Measurements from ENCODE around the gene PAAF1.

The PAAF1 gene

GRCh38 chr11:73944085-73944484 is 67.3 kb downstream of the PAAF1 start:
- Histone ChIP-seq H3K9ac (ENCODE audit: insufficient read length, low read depth) (no peak overlapping the region), H3K36me3 (ENCODE audit: insufficient read depth, insufficient read length, low read length) (no peaks in the 10 kb centered on the region), H3K9me3 (ENCODE audit: insufficient read depth, low read length) (peaks cover 19% of the 10 kb centered on the region; the same call in 1 of the 2 replicates), H3K27me3 (ENCODE audit: insufficient read depth, insufficient read length) (no peaks in the 10 kb centered on the region), H3K4me3 (ENCODE audit: insufficient read length, low read depth) (no peak overlapping the region), H3K4me1 (ENCODE audit: insufficient read depth, insufficient read length) (no peaks in the 10 kb centered on the region)
- DNase-seq (ENCODE audit: low read depth, low spot score): no peak
- TF ChIP-seq SUZ12 (IDR thresholded peaks at IDR 0.05; ENCODE audit: extremely low read depth, insufficient read depth, insufficient read length) (no peak), ZNF274 (IDR thresholded peaks at IDR 0.05; ENCODE audit: low read depth, low read length) (no peak), YY1 (IDR thresholded peaks at IDR 0.05; ENCODE audit: insufficient read depth, insufficient read length) (no peak)

DNA sequence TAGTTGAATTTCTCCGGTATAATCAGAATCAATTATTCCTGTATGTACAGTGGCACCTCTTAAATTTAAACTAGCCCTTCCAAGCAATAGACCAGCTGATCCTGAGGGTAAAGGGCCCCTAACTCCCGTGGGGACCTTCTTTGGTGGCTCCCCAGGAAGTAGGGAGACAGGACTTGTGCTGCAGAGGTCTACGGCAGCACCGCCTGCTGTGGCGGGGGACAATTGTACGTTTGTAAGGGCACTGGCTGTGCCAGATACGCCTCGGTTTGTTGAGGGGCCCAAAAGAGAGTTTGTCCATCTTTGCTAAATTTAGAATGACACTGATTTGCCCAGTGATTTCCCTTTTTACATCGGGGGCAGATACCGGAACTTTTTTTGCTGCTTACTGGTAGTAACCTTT is 68.1 kb downstream of the PAAF1 start:
- peaks cover 19% of the 10 kb centered on the region; the same call in 1 of the 2 replicates for H3K9me3 ChIP-seq (ENCODE audit: insufficient read depth, low read length)
- H3K36me3 ChIP-seq (ENCODE audit: insufficient read depth, insufficient read length, low read length): no peaks in the 10 kb centered on the region
- no peak overlapping the region for H3K9ac ChIP-seq (ENCODE audit: insufficient read length, low read depth)
- DNase-seq (ENCODE audit: low read depth, low spot score): no peak
- H3K27me3 ChIP-seq (ENCODE audit: insufficient read depth, insufficient read length): no peaks in the 10 kb centered on the region
- TF ChIP-seq YY1 (IDR thresholded peaks at IDR 0.05; ENCODE audit: insufficient read depth, insufficient read length) (no peak), SUZ12 (IDR thresholded peaks at IDR 0.05; ENCODE audit: extremely low read depth, insufficient read depth, insufficient read length) (no peak), ZNF274 (IDR thresholded peaks at IDR 0.05; ENCODE audit: low read depth, low read length) (no peak)
- H3K4me1 ChIP-seq (ENCODE audit: insufficient read depth, insufficient read length): no peaks in the 10 kb centered on the region
- no peak overlapping the region for H3K4me3 ChIP-seq (ENCODE audit: insufficient read length, low read depth)

DNA sequence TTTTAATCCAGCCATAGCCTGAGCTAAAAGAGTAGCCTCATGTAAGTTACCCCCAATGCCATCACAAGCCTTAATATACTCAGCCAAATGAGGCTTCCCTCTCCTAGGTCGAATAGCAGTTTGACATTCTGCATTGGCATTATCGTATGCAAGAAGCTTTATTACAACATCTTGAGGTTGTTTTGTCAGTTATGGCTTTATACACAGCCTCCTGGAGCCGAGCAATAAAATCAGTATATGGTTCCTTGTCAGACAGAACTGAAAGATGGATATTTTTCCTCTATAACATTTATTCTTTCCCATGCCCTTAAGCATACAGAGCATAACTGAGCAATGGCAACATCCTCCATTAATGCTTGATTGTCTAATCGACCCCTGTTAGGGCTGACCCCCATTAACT is 68.6 kb downstream of the PAAF1 start:
- no peaks in the 10 kb centered on the region for H3K36me3 ChIP-seq (ENCODE audit: insufficient read depth, insufficient read length, low read length)
- DNase-seq (ENCODE audit: low read depth, low spot score): no peak
- H3K4me1 ChIP-seq (ENCODE audit: insufficient read depth, insufficient read length): no peaks in the 10 kb centered on the region
- H3K9ac ChIP-seq (ENCODE audit: insufficient read length, low read depth): no peak overlapping the region
- peaks cover 19% of the 10 kb centered on the region; the same call in 1 of the 2 replicates for H3K9me3 ChIP-seq (ENCODE audit: insufficient read depth, low read length)
- no peaks in the 10 kb centered on the region for H3K27me3 ChIP-seq (ENCODE audit: insufficient read depth, insufficient read length)
- TF ChIP-seq ZNF274 (IDR thresholded peaks at IDR 0.05; ENCODE audit: low read depth, low read length): no peak
- no peak for TF ChIP-seq YY1 (IDR thresholded peaks at IDR 0.05; ENCODE audit: insufficient read depth, insufficient read length)
- TF ChIP-seq SUZ12 (IDR thresholded peaks at IDR 0.05; ENCODE audit: extremely low read depth, insufficient read depth, insufficient read length): no peak
- no peak overlapping the region for H3K4me3 ChIP-seq (ENCODE audit: insufficient read length, low read depth)

- no peak for DNase-seq (ENCODE audit: low read depth, low spot score)
- Histone ChIP-seq H3K9me3 (ENCODE audit: insufficient read depth, low read length) (peaks cover 13% of the 10 kb centered on the region; the same call in 1 of the 2 replicates), H3K36me3 (ENCODE audit: insufficient read depth, insufficient read length, low read length) (no peaks in the 10 kb centered on the region), H3K27me3 (ENCODE audit: insufficient read depth, insufficient read length) (no peaks in the 10 kb centered on the region), H3K4me1 (ENCODE audit: insufficient read depth, insufficient read length) (no peaks in the 10 kb centered on the region), H3K9ac (ENCODE audit: insufficient read length, low read depth) (no peak overlapping the region), H3K4me3 (ENCODE audit: insufficient read length, low read depth) (no peak overlapping the region)
- TF ChIP-seq SUZ12 (IDR thresholded peaks at IDR 0.05; ENCODE audit: extremely low read depth, insufficient read depth, insufficient read length) (no peak), ZNF274 (IDR thresholded peaks at IDR 0.05; ENCODE audit: low read depth, low read length) (no peak), YY1 (IDR thresholded peaks at IDR 0.05; ENCODE audit: insufficient read depth, insufficient read length) (no peak)
Measured at GRCh38 chr11:73946798-73947458, 70.1 kb downstream of the PAAF1 start.

- H3K4me3 ChIP-seq (ENCODE audit: insufficient read length, low read depth): no peak overlapping the region
- peaks cover 11% of the 10 kb centered on the region; the same call in 1 of the 2 replicates for H3K9me3 ChIP-seq (ENCODE audit: insufficient read depth, low read length)
- H3K4me1 ChIP-seq (ENCODE audit: insufficient read depth, insufficient read length): no peaks in the 10 kb centered on the region
- no peak for DNase-seq (ENCODE audit: low read depth, low spot score)
- no peak overlapping the region for H3K9ac ChIP-seq (ENCODE audit: insufficient read length, low read depth)
- no peak for TF ChIP-seq SUZ12 (IDR thresholded peaks at IDR 0.05; ENCODE audit: extremely low read depth, insufficient read depth, insufficient read length)
- TF ChIP-seq ZNF274 (IDR thresholded peaks at IDR 0.05; ENCODE audit: low read depth, low read length): no peak
- TF ChIP-seq YY1 (IDR thresholded peaks at IDR 0.05; ENCODE audit: insufficient read depth, insufficient read length): no peak
- no peaks in the 10 kb centered on the region for H3K27me3 ChIP-seq (ENCODE audit: insufficient read depth, insufficient read length)
- no peaks in the 10 kb centered on the region for H3K36me3 ChIP-seq (ENCODE audit: insufficient read depth, insufficient read length, low read length)
Measured at GRCh38 chr11:73949246-73949645, 72.4 kb downstream of the PAAF1 start.

- Histone ChIP-seq H3K9me3 (ENCODE audit: insufficient read depth, low read length) (peaks cover 11% of the 10 kb centered on the region; the same call in 1 of the 2 replicates), H3K9ac (ENCODE audit: insufficient read length, low read depth) (no peak overlapping the region), H3K4me3 (ENCODE audit: insufficient read length, low read depth) (no peak overlapping the region), H3K27me3 (ENCODE audit: insufficient read depth, insufficient read length) (no peaks in the 10 kb centered on the region), H3K36me3 (ENCODE audit: insufficient read depth, insufficient read length, low read length) (no peaks in the 10 kb centered on the region), H3K4me1 (ENCODE audit: insufficient read depth, insufficient read length) (no peaks in the 10 kb centered on the region)
- DNase-seq (ENCODE audit: low read depth, low spot score): no peak
- TF ChIP-seq YY1 (IDR thresholded peaks at IDR 0.05; ENCODE audit: insufficient read depth, insufficient read length) (no peak), ZNF274 (IDR thresholded peaks at IDR 0.05; ENCODE audit: low read depth, low read length) (no peak), SUZ12 (IDR thresholded peaks at IDR 0.05; ENCODE audit: extremely low read depth, insufficient read depth, insufficient read length) (no peak)
Measured at GRCh38 chr11:73949912-73950311, 73.1 kb downstream of the PAAF1 start.

DNA sequence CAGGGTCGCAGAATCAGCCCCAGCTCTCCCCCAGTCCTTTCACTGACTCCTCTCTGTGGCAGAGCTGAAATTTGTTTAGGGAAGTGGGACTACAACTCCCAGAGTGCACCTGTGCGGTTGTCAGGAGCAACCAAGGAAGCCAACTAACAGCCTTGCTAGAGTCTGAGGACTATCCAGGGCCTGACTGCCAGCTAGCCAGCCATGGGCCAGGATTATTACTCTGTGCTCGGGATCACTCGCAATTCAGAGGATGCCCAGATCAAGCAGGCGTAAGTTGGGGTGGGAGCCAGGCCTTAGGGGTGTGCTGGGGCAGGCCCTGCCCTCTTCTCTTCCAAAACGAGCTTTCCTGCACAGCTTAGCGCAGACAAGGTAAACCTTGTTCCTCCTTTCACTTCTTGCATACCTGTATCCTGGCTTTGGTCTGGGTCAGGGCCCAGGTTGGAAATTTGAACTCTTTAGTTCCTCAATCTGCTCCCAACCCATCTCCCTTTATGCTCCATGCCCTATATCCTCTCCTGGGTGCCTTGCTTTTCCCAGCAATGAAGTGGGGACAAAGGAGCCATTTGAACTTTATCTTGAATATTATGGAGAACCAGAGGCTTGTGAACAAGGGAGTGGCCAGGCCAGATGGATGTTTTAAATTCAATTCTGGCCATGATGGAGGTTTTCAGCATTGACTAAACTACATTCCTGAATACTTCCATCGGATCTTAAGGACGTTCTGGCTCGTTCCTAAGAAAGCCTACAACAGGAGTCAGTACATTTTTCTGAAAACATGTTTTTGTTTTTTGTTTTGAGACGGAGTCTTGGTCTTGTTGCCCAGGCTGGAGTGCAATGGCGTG is 74.3 kb downstream of the PAAF1 start, which contains the start of gene DNAJB13:
TSS of gene DNAJB13 (plus strand) at position 158 of the 842 bp plus-strand sequence. CDS start at position 202, 44 bp downstream.
- Histone ChIP-seq H3K36me3 (ENCODE audit: insufficient read depth, insufficient read length, low read length) (no peaks in the 10 kb centered on the region), H3K9me3 (ENCODE audit: insufficient read depth, low read length) (peaks cover 11% of the 10 kb centered on the region; the same call in 1 of the 2 replicates), H3K9ac (ENCODE audit: insufficient read length, low read depth) (no peak within 1 kb of the TSS), H3K4me3 (ENCODE audit: insufficient read length, low read depth) (no peak within 1 kb of the TSS), H3K4me1 (ENCODE audit: insufficient read depth, insufficient read length) (no peaks in the 10 kb centered on the region), H3K27me3 (ENCODE audit: insufficient read depth, insufficient read length) (no peaks in the 10 kb centered on the region)
- DNase-seq (ENCODE audit: low read depth, low spot score): peak; percentile 57
- TF ChIP-seq SUZ12 (IDR thresholded peaks at IDR 0.05; ENCODE audit: extremely low read depth, insufficient read depth, insufficient read length) (no peak), YY1 (IDR thresholded peaks at IDR 0.05; ENCODE audit: insufficient read depth, insufficient read length) (no peak), ZNF274 (IDR thresholded peaks at IDR 0.05; ENCODE audit: low read depth, low read length) (no peak)
